Measurements from ENCODE around the gene CAGE1.

CAGE1 gene

GRCh38 chr6:7391151-7391550 is 1.6 kb upstream of the CAGE1 start:
- TF ChIP-seq CTCF (IDR thresholded peaks at IDR 0.05; ENCODE audit: low read depth, low read length, poor library complexity, severe bottlenecking), result no peak
- no peak for TF ChIP-seq EZH2phosphoT487 (IDR thresholded peaks at IDR 0.05; ENCODE audit: borderline replicate concordance, low read length)
- H3K27me3 ChIP-seq (ENCODE audit: control insufficient read depth, low read length), result no peaks in the 10 kb centered on the region
- peaks cover 51% of the 10 kb centered on the region for H3K36me3 ChIP-seq (ENCODE audit: control insufficient read depth, low read length)
- H3K4me2 ChIP-seq (ENCODE audit: low read length), result peak overlapping the region; percentile 81
- peaks cover 51% of the 10 kb centered on the region for H3K79me2 ChIP-seq (ENCODE audit: control insufficient read depth, low read length)
- no peak overlapping the region for H3K27ac ChIP-seq (ENCODE audit: low read depth, low read length)
- H3F3A ChIP-seq (ENCODE audit: control insufficient read depth, insufficient read depth), result no peaks in the 10 kb centered on the region
- no peaks in the 10 kb centered on the region for H3K9me2 ChIP-seq (replicated peaks; ENCODE audit: control insufficient read depth, low read length)
- peaks cover 24% of the 10 kb centered on the region for H3K4me1 ChIP-seq (ENCODE audit: control insufficient read depth, low read length)
- H3K9me3 ChIP-seq (ENCODE audit: control insufficient read depth, insufficient read depth, low read length), result no peaks in the 10 kb centered on the region
- H3K4me3 ChIP-seq (ENCODE audit: low read length), result peak overlapping the region; percentile 78
- H4K20me1 ChIP-seq (ENCODE audit: control insufficient read depth, insufficient read depth, low read depth, low read length), result no peaks in the 10 kb centered on the region

GRCh38 chr6:7390226-7390878 is 810 bp upstream of the CAGE1 start:
- H3K27ac ChIP-seq (ENCODE audit: low read depth, low read length), result peak overlapping the region; percentile 84
- H3F3A ChIP-seq (ENCODE audit: control insufficient read depth, insufficient read depth), result no peaks in the 10 kb centered on the region
- peaks cover 24% of the 10 kb centered on the region for H3K4me1 ChIP-seq (ENCODE audit: control insufficient read depth, low read length)
- H3K4me2 ChIP-seq (ENCODE audit: low read length), result peak overlapping the region; percentile 81
- TF ChIP-seq EZH2phosphoT487 (IDR thresholded peaks at IDR 0.05; ENCODE audit: borderline replicate concordance, low read length), result no peak
- peak; percentile 44 for TF ChIP-seq CTCF (IDR thresholded peaks at IDR 0.05; ENCODE audit: low read depth, low read length, poor library complexity, severe bottlenecking)
- no peaks in the 10 kb centered on the region for H3K27me3 ChIP-seq (ENCODE audit: control insufficient read depth, low read length)
- H3K36me3 ChIP-seq (ENCODE audit: control insufficient read depth, low read length), result peaks cover 43% of the 10 kb centered on the region
- H3K79me2 ChIP-seq (ENCODE audit: control insufficient read depth, low read length), result peaks cover 51% of the 10 kb centered on the region
- no peaks in the 10 kb centered on the region for H3K9me2 ChIP-seq (replicated peaks; ENCODE audit: control insufficient read depth, low read length)
- peak overlapping the region; percentile 78 for H3K4me3 ChIP-seq (ENCODE audit: low read length)
- H3K9me3 ChIP-seq (ENCODE audit: control insufficient read depth, insufficient read depth, low read length), result no peaks in the 10 kb centered on the region
- H4K20me1 ChIP-seq (ENCODE audit: control insufficient read depth, insufficient read depth, low read depth, low read length), result no peaks in the 10 kb centered on the region

- no peaks in the 10 kb centered on the region for H3F3A ChIP-seq (ENCODE audit: control insufficient read depth, insufficient read depth)
- TF ChIP-seq EZH2phosphoT487 (IDR thresholded peaks at IDR 0.05; ENCODE audit: borderline replicate concordance, low read length) (no peak), CTCF (IDR thresholded peaks at IDR 0.05; ENCODE audit: low read depth, low read length, poor library complexity, severe bottlenecking) (no peak)
- H3K27ac ChIP-seq (ENCODE audit: low read depth, low read length), result peak overlapping the region; percentile 84
- no peaks in the 10 kb centered on the region for H4K20me1 ChIP-seq (ENCODE audit: control insufficient read depth, insufficient read depth, low read depth, low read length)
- no peaks in the 10 kb centered on the region for H3K27me3 ChIP-seq (ENCODE audit: control insufficient read depth, low read length)
- H3K79me2 ChIP-seq (ENCODE audit: control insufficient read depth, low read length), result peaks cover 44% of the 10 kb centered on the region
- peak overlapping the region; percentile 81 for H3K4me2 ChIP-seq (ENCODE audit: low read length)
- H3K4me1 ChIP-seq (ENCODE audit: control insufficient read depth, low read length), result peaks cover 24% of the 10 kb centered on the region
- no peaks in the 10 kb centered on the region for H3K9me2 ChIP-seq (replicated peaks; ENCODE audit: control insufficient read depth, low read length)
- H3K36me3 ChIP-seq (ENCODE audit: control insufficient read depth, low read length), result peaks cover 31% of the 10 kb centered on the region
- H3K9me3 ChIP-seq (ENCODE audit: control insufficient read depth, insufficient read depth, low read length), result no peaks in the 10 kb centered on the region
- peak overlapping the region; percentile 78 for H3K4me3 ChIP-seq (ENCODE audit: low read length)
Observed at GRCh38 chr6:7389162-7389450, 436 bp downstream of the CAGE1 start.
